ENCODE data around the gene ENC1.

DNA sequence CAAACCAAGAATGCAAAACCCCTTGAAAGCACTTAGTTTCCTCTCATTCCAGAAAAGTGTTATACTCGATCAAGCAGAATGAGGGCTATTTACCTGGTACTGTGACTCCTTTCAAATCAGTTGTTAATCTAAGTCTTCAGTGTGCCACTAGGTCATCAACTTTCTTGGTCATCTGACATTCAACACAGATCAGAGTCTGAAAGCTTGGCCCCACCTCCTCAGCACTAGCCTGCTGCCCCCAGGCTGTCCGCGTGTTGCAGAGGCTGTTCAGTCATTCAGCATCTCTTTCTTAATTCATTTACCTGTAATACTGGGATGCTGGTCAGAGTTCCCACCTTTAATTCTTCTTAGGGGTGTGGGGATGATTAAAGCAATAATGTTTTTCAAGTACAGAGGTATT is 28.5 kb downstream of the ENC1 start:
- TF ChIP-seq, protein P1, sequence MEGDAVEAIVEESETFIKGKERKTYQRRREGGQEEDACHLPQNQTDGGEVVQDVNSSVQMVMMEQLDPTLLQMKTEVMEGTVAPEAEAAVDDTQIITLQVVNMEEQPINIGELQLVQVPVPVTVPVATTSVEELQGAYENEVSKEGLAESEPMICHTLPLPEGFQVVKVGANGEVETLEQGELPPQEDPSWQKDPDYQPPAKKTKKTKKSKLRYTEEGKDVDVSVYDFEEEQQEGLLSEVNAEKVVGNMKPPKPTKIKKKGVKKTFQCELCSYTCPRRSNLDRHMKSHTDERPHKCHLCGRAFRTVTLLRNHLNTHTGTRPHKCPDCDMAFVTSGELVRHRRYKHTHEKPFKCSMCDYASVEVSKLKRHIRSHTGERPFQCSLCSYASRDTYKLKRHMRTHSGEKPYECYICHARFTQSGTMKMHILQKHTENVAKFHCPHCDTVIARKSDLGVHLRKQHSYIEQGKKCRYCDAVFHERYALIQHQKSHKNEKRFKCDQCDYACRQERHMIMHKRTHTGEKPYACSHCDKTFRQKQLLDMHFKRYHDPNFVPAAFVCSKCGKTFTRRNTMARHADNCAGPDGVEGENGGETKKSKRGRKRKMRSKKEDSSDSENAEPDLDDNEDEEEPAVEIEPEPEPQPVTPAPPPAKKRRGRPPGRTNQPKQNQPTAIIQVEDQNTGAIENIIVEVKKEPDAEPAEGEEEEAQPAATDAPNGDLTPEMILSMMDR (IDR thresholded peaks at IDR 0.05): no peak
- no peak for TF ChIP-seq POLR2A (IDR thresholded peaks at IDR 0.05)

Measured in esophagus squamous epithelium (tissue), 4 donors.